HG02798 (cell line): ENCODE results near the gene UNC79.
A peak's percentile ranks its signal among the peaks of the same experiment; 100 is the strongest.

ENCODE experiments used
- ATAC-seq: cut with Tn5 transposase; IDR thresholded peaks from one replicate; pipeline ENCODE4 v1.9.1; 2021; ENCODE audit warnings: mild to moderate bottlenecking; ENCODE audit not compliant: unreplicated experiment, poor library complexity

The UNC79 gene

DNA sequence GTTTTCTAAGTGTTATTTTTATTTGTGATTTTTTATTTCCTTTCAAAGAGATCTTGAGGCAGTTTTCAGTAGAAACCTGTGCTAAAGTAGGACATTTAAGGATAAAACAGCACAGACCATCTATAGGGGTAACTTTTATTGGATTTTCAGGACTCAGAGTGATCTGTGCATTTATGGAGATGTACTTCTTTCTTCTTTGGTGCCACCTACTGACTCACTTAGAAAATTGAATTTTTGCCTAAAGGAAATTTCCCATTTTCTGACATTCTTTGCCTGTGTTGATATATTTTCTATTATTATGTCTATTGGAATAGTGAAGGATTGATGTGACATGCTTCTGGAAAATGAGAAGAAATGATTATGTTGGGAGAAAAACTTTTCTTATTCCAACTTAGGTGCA lies 113.0 kb downstream of the UNC79 start:
- no peak for ATAC-seq

DNA sequence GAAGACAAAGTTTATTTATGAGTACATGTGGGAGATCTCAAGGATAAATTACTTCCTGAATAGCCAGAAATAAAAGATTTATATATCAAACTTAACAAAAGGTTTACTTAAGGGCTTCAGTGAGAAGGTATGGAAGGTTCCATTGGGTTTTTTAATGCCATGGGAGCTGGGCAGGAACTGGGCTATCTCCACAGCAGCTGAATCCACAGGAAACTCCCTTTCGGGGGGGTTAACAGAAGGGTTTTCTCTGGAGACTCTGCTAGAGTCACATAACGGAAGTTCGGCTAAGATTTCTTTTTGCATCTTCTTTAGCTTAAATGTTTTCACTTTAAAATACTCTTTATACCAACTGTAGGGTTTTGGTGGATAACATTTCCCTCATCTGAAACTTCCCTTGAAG lies 113.5 kb downstream of the UNC79 start:
- ATAC-seq: no peak

DNA sequence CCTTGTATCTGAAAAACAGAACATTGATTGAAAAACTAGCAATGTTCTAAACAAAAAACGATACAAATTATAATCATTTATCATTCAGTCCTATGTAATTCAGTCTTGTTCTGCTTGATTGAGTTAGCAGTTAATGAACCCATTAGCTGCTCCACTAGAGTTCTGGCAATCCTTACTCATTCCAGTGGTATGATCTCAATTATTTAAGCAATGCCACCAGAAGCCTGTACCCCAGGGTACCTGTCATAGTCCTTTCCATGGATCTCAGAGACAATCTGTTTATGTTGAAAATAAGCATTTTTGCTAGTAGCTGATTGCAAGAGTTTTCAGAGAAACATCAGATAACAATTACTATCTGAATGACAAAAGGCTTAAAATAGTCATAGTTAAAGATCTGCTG lies 115.9 kb downstream of the UNC79 start:
- no peak for ATAC-seq

DNA sequence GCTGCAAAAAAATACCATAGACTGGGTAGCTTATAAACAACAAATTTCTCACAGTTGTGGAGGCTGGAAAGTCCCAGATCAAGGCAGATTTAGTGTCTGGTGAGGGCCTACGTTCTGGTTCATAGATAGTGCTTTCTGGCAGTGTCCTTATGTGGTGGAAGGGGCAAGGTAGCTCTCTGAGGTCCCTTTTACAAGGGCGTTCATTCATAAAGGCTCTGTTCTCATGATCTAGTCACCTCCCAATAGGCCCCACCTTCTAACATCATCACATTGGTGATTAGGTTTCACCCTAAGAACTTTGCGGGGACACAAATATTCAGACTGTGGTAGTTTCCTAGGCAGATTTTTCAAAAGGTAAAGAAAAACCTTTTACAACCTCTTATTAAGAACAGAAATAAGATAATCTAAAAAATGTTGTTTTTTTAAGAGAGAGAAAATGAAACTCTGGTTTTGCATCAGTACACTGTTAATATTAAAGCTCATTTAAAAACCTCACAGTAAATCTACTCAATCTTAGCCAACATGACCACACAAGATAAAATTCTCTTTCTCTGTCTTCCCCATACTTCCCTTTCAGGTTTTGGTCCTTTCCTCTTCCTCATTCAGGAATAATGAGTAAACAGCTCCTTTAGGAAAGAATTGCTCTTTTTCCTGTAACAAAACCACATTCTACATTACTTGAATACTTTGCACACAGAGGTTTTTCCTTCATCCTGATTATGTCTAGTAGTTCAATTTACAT lies 117.5 kb downstream of the UNC79 start:
- ATAC-seq: peak; percentile 81

DNA sequence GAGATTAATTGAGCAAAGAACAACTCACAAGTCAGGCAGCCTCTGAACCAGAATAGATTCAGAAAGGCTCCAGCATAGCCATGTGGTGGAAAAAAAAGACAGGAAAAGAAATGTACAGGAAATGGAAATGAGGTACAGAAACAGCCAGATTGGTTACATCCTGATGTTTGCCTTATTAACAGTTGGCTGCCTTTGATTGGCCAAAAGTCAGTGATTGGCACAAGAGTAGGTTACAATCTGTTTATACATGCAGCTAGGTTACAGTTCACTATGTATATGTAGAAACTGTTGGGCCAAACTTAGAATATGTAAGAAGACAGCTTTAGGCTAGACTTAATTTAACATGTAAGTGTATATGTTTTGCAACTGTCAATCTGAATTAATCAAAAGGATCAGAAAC lies 118.9 kb downstream of the UNC79 start:
- ATAC-seq: no peak

DNA sequence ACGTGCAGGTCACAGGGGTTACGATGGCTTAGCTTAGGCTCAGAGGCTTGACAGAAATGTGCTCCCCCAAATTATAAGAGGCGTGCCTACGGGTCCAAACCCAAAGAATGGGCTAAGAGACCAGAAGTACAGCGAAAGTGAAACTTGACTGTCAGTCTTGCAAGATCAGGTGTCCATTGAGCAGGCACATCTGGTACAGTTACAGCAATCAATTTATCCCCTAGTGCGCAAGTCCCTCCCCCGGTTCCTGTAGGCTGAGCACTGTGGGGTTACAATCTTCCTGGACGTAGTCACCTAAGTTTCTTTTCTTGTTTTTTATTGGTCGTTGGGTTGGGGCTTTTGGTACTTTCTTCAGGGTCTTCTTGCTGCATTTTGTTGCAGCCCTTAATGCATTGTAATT lies 134.2 kb downstream of the UNC79 start:
- no peak for ATAC-seq

DNA sequence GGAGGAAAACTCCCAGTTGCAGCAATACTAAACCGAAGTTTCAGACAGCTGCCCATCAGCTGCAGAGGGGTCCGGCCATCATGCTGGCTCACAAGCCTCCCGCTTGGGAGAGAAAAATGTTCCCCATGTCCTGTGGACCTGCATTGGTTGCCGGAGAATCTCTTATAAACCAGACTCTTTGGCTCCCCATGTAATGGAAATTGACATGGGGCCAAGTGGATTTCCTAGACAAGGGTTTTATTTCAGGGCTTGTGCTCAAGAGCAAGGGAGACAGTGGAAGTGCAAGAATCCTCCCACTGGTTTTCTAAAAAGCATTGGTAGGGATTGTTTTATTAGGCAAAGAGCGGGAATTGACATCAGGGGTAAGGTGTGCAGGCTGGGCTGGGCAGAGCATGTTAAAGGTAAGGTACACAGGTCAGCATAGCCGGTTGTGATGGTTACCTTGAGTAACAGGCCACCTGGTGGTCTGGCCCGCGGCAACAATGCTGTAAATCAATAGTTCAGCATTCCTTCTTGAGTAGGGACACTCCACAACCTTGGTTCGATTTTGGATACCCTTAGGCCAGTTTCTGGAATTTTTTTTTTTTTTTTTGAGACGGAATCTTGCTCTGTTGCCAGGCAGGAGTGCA lies 135.4 kb downstream of the UNC79 start:
- ATAC-seq: no peak

DNA sequence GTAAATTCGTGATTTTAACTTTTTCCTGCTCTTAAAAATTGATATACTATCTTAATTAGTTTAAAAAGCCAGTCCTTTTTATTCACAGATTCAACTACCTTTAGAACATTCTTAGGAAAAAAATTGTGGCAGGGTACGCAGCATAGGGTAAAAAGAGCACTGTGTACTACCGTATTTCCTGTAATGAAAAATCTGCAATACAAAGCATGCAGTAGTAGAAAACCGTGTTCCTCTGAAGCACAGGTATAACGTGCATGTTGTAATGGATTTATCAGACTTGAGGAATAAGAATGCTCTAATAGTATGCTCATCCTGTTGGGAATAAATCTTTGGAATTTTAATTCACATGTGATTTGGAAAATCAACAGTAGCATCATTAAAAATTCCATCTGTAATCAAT lies 140.5 kb downstream of the UNC79 start:
- no peak for ATAC-seq

DNA sequence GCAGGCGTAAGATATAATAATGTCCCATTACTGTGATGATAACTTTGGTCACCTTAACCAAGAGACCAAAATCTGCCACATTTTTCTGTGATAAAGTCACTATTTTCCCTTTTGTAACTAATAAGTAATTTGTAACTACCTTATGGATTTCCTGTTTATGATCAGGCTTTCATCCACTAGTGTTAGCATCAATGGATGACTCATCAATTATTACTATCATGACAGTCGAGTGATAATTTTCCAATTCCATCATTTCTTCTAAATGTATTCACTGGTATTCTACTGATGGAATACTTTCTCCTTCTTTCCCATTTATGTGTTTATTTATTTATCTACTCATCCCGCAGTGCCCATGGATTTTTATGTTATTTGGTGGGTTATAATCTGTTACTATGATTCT lies 148.4 kb downstream of the UNC79 start:
- no peak for ATAC-seq

DNA sequence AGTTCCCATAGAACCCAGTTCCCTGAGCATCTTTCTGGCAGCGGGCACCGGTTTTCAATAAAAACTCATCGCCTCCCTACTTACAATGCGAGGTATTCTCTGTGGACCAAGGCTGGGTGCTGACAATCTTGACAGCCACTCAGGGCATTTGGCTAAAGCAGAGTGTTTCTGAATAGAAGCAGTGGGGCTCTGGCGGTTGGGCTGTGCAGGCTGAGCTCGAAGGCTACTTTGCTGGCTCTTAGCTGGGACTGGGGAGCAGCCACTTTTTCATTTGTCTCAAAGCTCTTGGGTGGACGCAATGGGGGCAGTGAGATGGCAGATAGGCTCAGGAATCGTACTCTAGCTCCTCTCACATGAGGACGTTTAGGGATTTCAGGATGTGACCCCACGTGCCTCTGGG lies 151.8 kb downstream of the UNC79 start:
- no peak for ATAC-seq

DNA sequence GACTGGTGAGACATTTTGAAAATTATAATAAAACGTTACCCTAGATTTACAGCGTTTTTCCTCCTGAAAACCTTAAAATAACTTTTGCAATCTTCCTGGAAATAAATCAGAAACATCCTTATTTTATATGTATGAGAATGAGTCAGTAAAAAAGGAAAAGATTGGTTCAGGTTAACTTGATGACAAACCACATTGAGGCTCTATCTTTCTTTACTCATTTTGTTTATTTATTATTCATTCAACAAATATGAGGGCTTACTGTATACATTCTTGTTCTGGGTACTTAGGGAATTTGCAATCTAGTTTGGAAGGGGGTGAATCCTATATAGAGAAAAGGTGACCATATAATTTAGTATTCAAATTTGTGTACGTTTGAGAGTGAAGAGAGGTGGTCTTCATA lies 156.6 kb downstream of the UNC79 start:
- no peak for ATAC-seq

DNA sequence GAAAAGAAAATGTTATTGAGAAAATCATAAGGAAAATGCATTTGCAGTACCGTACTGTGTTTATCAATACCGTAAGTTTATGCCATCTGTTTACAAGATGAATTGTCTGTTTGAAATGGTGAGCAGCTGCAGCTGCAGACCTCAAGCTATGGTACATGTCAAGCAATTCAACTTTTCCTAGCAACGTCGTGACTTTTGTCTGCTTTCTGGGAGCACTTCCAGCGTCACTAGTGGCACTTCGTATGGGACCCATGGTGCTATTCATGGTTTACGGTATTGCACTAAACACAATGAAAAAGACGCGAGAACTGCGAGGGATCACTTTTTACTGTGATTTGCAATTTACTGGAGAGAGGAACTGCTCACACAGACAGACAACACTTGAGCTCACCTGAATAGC lies 160.8 kb downstream of the UNC79 start:
- no peak for ATAC-seq

DNA sequence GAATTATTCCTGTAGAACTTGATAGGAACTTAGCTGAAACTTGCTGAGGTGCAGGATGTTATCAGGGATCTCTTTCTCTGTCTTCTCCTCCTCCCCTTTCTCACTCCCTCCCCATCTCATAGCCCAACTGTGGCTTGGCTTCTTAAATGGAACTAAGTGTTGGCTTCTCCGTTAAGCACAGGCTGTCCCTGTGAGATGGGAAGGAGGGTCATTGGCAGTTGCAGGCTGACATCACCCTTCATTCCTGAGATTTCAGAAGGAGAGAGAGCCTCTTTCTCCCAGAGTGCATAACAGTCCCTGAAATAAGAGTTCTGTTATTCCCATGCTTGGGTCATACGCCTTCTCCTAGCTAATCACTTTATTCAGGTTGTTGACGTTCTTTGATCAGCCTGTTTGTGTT lies 162.0 kb downstream of the UNC79 start:
- ATAC-seq: no peak

DNA sequence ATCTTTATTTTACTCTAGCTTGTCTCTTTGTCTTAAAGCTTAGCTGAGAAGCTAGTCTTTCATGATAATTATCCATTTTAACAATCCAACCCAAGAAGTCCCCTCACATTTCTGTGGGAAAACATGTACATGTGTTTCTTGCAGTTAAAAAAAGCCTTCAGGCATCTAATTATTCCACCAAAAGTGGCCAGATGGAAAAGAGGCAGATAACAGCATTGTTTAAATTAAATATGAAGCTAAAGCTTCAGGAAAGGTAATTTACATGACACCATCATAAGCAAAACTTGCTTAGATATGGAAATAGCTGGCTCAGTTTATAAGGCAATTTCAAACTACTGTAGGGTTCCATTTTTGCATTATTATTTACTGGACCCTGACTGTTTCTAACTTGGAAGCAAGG lies 175.4 kb downstream of the UNC79 start:
- no peak for ATAC-seq

DNA sequence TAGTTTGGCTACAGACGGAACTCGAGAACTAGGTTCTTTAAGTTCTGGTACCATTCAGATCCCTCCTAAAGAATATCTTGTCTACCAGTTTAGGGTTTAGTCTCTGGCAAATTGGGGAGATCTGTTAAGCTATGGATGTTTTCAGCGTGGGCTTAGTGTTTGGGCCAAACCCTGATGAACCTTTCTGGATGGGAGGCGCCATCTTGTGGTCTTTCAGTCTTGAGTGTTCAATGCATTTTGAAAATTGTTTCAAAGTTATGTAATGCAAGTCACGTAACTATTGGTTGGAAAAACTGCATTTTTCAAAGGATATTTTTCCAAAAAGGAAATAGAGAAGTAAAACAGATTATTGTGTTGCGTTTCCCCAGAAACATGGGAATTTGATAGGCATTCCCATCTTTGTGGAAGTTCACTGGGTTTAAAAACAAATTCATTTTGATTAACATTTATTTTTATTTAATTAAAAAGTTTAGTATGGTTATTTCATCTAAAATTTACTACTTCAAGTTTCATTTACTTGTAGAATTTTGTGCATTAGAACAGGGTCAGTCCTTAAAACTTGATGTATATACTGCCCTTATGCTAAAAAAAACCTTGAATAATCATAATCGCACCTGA lies 188.5 kb downstream of the UNC79 start:
- no peak for ATAC-seq

DNA sequence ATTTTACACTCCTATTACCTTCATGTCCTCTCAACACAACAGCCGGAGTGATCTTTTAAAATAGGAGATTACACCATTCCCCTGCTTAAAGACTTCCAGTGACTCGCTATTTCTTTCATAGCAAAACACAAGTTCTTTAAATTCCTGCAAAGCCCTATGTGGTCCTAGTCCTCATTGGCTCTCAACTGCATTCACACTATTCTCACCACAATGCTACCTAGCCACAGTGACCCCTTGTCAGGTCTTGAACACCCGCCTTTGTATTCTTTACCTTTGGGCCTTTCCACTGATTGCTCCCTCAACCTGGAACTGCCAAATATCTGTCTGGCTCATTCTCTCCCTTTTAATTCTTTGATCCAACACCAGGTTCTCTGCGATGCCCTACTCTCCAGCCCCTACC lies 197.3 kb downstream of the UNC79 start:
- ATAC-seq: no peak

DNA sequence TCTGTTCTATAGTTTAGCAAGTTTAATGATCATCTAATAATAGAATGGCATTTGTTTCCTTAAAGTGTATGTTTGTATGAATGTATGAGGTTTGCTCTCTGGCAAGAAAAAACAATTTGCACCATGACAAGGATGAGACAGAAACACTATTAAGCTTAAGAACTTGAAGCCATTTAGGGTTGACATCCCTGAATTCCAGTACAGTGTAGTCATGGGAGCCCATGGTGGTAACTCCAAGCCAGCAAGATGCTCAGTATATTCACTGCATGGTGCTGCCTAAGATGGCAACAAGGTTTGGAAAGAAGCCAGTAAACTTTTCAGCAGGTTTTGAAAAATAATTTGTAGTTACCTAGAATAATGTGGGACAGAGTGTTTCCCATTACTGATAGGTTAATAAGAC lies 198.9 kb downstream of the UNC79 start:
- no peak for ATAC-seq

DNA sequence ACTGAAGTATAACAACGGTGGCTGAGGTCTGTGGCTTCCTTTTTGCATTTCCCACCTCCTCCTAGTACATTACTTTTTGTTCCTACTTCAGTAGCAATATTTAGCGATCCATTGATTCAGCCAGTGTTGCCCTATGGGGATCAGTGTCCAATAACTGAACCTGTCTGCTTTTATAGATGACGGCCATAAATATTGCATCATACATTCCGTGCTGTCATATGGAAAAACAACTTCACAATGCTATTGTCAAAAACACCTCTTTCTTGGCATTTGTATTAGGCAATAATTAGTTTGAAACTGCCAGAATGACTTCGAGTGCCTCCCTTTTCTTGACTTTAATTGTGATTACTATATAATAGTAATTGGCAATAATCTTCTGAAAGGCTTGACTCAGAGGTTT lies 208.1 kb downstream of the UNC79 start:
- no peak for ATAC-seq

DNA sequence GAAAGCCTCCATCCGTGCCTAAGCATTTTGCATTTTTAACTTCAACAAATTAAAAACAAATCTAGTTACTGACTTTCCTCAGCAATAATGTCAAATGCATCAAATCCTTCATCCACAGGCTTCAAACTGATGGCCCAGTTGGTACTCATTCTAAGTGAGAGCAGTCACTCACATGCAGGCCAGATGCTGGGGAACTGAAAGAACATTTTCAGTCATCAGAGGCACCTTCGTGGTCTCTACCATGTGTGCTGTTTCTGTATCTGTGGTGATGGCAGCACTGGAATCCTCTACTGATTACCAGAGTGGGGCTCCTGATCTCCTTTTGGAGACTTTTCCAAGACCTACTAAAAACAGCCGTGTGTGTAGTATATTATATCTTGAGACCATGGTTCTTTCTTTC lies 212.4 kb downstream of the UNC79 start:
- ATAC-seq: no peak

DNA sequence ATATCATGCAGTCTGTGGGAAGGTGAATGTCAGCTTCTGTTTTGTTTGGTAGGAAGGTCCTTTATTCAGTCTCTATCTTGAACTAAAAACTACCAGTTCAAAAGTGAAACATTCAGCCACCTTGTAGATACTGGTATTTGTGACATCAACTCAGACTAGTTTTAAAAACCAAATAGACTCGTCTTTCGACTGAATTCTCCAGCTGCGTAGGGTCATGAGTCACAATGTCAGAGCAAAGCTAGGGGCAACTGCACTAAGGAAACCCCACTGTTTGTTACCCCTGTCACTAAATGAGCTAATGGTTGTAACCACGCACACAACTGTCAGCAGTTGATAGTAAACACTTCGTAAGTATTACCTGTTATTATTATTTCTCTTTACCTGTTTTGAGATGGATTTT lies 212.9 kb downstream of the UNC79 start:
- no peak for ATAC-seq

DNA sequence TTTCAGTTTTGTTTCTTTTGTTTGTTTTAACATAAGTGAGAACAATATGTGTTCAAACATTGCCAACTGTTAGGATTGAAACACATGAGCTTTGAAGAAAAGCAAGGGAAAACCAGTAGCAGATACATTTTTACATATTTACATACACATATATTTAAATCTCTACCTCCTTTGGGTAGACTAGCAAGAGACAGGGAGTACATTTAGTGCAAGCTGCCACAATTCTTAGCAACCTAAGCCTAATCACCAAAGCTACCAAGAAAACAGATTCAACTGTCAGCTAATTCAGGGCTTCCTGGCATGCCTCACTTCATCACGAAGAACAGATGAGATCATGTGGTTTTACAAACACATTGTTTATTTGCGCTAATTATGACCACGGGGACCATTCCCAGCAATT lies 214.5 kb downstream of the UNC79 start:
- ATAC-seq: no peak
